Lung (tissue), 12 donors: ENCODE measurements around the gene ATXN1. TPM values are rescaled to one million over a fixed set of nuclear protein-coding genes. Genes with fewer than 3 reads are reported as not detected.

Experiments
- ATAC-seq: fragments of 200-7000 bp; cut with Tn5 transposase; one replicate; pipeline ENCODE4 v1.9.1; 2020; ENCODE audit warnings: moderate number of reproducible peaks; ENCODE audit not compliant: insufficient read depth, low FRiP score
- DNase-seq, 3 donors: peaks; one replicate each; pipeline ENCODE4 v3.0.0-alpha.2; 2013 to 2017
- H3K27ac ChIP-seq, 2 donors: one replicate each; pipeline ENCODE4 v1.5.1; 2013; ENCODE audit warnings: mild to moderate bottlenecking in 2 of 2, moderate library complexity in 2 of 2, control low read depth in 1 of 2, inconsistent platforms in 1 of 2, low read depth in 1 of 2, low read length in 1 of 2
- H3K27me3 ChIP-seq, 3 donors: one replicate each; pipeline ENCODE4 v1.5.1; 2013; ENCODE audit warnings: low read length in 2 of 3; ENCODE audit not compliant: control insufficient read depth in 3 of 3, insufficient read depth in 3 of 3
- H3K36me3 ChIP-seq, 4 donors: one replicate each; pipeline ENCODE4 v1.5.1; 2013; ENCODE audit warnings: low read length in 4 of 4, mild to moderate bottlenecking in 1 of 4, moderate library complexity in 1 of 4; ENCODE audit not compliant: control insufficient read depth in 4 of 4, insufficient read depth in 4 of 4
- H3K4me1 ChIP-seq, 5 donors: one replicate each; pipeline ENCODE4 v1.5.1; 2013; ENCODE audit warnings: low read length in 5 of 5, mild to moderate bottlenecking in 2 of 5, moderate library complexity in 1 of 5; ENCODE audit not compliant: control insufficient read depth in 5 of 5, insufficient read depth in 5 of 5
- H3K4me3 ChIP-seq: one replicate; pipeline ENCODE4 v1.5.1; 2013; ENCODE audit warnings: mild to moderate bottlenecking, control low read depth, moderate library complexity
- H3K9ac ChIP-seq, 2 donors: one replicate each; pipeline ENCODE4 v1.5.1; 2013; ENCODE audit warnings: low read length in 2 of 2, control low read depth in 1 of 2; ENCODE audit not compliant: insufficient read depth in 1 of 2
- H3K9me3 ChIP-seq, 4 donors: one replicate each; pipeline ENCODE4 v1.5.1; 2013; ENCODE audit warnings: low read length in 3 of 4, mild to moderate bottlenecking in 1 of 4, moderate library complexity in 1 of 4; ENCODE audit not compliant: control insufficient read depth in 4 of 4, insufficient read depth in 3 of 4
- CTCF ChIP-seq: IDR thresholded peaks from 2 replicates; pipeline ENCODE4 v1.5.1; 2012; ENCODE audit warnings: mild to moderate bottlenecking; ENCODE audit errors: control extremely low read depth, extremely low read depth
- WGBS, 2 donors: extraction: QIAGEN DNeasy Blood & Tissue Kit; methylation state at CpG; one replicate each; pipeline ENCODE4 v1.1.7; 2013; 5-methylcytosine and 5-hydroxymethylcytosine counted together
- polyA plus RNA-seq, 2 donors: library from polyadenylated mRNA; stranded (reverse); fragments of 200-250 nt; gene quantifications; one replicate each; pipeline ENCODE4 v1.2.1, GENCODE V29; 2013
- total RNA-seq, 2 donors: library from RNA; depleted of rRNA in 1 of 2; stranded (reverse); fragments of >200 nt in 1 of 2; gene quantifications; one replicate each; pipeline ENCODE4 v1.2.1, GENCODE V29; 2014 to 2021
- donor health status: control.
- donor health status: control.
- donor health status: Bipolar disorder and iron deficiency.
- donor health status: healthy.
- donor health status: DM: yes; HTN: yes; CAD: no.

ATXN1 gene
- total and polyA plus RNA-seq, 4 donors = 9.7 to 108 (median 34.9) TPM

DNA sequence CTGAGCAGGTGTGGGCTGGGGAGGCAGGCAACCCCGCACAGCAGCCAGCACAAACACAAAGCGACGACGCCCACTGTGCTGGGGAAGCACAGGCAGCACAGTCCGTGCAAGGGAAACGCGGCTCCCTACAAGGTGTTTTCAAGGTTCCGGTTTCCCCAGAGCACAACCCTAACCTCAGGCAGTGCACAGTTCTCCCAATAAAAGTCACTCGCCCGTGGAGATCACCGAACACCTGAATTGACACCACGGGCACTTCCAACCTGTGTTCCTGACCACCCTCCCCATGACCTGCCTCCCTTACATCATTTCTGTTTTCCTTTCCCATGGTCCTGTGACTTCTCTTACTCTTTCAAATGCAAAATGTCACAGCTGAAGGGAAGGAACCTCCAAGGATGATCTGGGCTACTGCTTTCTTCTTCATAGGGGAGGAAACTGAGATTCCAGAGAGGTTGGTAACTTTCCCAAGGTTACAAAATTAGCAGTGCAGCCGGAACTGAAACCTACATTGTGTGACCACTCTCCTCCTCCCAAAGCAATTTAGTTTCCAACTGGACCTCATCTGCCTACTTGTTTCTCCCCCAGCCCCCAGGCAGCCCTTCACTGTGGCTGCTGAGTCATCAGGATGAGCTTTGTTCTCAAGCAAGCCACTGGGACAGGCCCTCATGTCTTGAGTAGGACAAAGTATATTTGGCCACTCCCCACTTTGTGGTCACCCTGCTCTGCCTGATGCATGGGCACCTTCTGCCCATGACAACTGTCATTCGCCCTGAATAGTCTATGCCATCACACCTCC is 125.3 kb downstream of the ATXN1 start:
- TF ChIP-seq CTCF = no peak
- Histone ChIP-seq H3K4me1 (peaks cover 0 to 8% (median 2%) of the 10 kb centered on the region in 5 donors), H3K27ac (no peak overlapping the region), H3K4me3 (no peak overlapping the region), H3K9me3 (peaks cover 0 to 2% (median 0%) of the 10 kb centered on the region in 4 donors), H3K36me3 (peaks cover 0 to 4% (median 2%) of the 10 kb centered on the region in 4 donors), H3K9ac (no peak overlapping the region), H3K27me3 (no peaks in the 10 kb centered on the region)
- DNase-seq = no peak
- WGBS, 2 donors = 75 to 82% methylated on average over 14 of the region's 14 CpGs
- ATAC-seq = no peak

DNA sequence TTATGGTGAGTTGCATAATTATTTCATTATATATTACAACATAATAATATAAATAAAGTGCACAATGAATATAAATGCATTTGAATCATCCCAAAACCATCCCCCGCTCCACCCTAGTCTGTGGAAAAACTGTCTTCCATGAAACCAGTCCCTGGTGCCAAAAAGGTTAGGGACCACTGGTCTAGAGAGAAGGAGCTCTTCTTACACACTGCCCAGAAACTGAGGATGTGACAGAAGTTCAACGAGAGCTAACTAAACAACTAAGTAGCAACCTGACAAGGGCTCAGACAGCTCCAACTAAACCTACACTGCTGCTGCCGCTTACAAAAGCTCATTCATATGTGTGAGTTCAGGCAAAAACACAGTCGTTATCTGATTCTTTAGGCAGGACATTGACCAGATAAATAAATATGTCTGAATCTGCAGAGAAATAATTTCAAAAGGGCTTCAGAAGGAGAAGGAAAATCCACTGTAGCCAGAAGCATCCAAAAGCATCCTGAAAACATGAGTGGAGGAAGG is 125.9 kb downstream of the ATXN1 start:
- Histone ChIP-seq H3K9ac (no peak overlapping the region), H3K4me1 (peaks cover 0 to 8% (median 2%) of the 10 kb centered on the region in 5 donors), H3K9me3 (no peaks in the 10 kb centered on the region), H3K4me3 (no peak overlapping the region), H3K27ac (no peak overlapping the region), H3K36me3 (peaks cover 0 to 4% (median 1%) of the 10 kb centered on the region in 4 donors), H3K27me3 (no peaks in the 10 kb centered on the region)
- WGBS, 2 donors = 94 to 95% methylated on average over 4 of the region's 4 CpGs
- TF ChIP-seq CTCF = no peak
- ATAC-seq (no peak), DNase-seq (peak in 2 of 3 donors; percentile 21 to 34)

DNA sequence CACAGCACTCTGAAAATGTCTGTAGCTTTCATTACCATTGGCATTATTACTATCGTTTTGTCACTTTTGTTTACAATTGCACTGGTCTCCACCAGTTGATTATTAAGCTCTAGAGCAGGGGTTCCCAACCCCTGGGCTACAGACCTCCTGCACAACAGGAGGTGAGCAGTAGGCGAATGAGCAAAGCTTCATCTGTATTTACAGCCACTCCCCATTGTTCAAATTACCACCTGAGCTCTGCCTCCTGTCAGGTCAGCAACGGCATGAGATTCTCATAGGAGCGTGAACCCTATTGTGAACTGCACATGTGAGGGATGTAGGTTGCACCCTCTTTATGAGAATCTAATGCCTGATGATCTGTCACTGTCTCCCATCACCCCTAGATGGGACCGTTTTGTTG is 126.4 kb downstream of the ATXN1 start:
- H3K4me3 ChIP-seq = no peak overlapping the region
- ATAC-seq (no peak), DNase-seq (no peak)
- H3K27ac ChIP-seq = no peak overlapping the region
- H3K9me3 ChIP-seq = no peaks in the 10 kb centered on the region
- peaks cover 0 to 11% (median 2%) of the 10 kb centered on the region in 5 donors for H3K4me1 ChIP-seq
- no peak for TF ChIP-seq CTCF
- H3K27me3 ChIP-seq = no peaks in the 10 kb centered on the region
- 87 to 91% methylated on average over 5 of the region's 5 CpGs for WGBS, 2 donors
- no peak overlapping the region for H3K9ac ChIP-seq
- peaks cover 0 to 6% (median 0%) of the 10 kb centered on the region in 4 donors for H3K36me3 ChIP-seq
